Urothelium cell line (cell line): ENCODE data around the gene CEPT1.

Experiments
- DNase-seq: peaks from one replicate; pipeline ENCODE4 v3.0.0; 2011; ENCODE audit warnings: low spot score, mixed read lengths
- FAIRE-seq: peaks from 2 replicates; lab custom pipeline; 2011; peaks lifted over from hg19 to GRCh38; lab: Jason Lieb, UNC

Gene CEPT1

GRCh38 chr1:111145963-111146768 lies 6.1 kb downstream of the CEPT1 start:
- FAIRE-seq (no peak), DNase-seq (no peak)

- FAIRE-seq: no peak
- DNase-seq: no peak
Measured at GRCh38 chr1:111147948-111148347, 7.9 kb downstream of the CEPT1 start.

DNA sequence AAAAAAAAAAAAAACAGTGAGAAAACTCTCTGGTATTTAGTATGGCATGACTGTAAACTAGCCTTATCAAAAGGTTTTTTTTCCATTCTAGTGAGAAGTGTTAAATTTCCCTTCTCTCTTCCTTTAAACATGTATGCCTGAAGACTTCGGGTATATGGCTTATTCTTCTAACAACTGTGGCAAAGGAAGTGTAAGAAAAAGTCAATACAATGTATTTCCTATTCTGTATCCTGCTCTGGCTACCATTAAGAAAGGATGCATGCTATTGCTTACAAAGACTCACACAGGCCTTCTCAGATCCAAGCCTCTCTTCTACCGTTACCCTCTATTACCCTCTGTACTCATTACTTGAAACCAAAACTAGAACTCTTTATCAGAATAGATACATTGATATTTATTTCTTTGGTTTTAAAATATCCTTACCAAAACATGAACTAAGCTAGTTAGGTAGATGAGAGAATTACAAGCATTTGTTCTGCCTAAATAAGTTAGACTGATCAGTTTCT lies 8.4 kb downstream of the CEPT1 start:
- DNase-seq (no peak), FAIRE-seq (no peak)

DNA sequence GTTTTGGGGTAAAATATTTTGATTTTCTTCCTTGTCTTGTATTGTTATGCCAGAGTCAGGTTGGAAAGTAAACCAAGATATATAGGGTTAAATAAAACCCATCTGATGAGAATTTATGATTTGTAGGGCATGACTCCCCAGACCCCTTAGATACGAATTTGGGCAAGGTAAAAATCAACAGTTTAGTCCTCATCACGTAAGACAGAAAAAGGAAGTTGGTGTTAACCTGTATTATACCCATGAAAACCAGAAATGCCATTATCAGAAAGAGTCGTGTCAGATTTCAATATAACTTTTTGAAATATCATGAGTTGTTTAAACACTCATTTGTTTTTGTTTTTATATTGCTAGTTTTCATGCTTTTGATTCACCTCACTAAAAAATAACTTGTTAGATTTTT lies 11.8 kb downstream of the CEPT1 start:
- FAIRE-seq: no peak
- DNase-seq: no peak

DNA sequence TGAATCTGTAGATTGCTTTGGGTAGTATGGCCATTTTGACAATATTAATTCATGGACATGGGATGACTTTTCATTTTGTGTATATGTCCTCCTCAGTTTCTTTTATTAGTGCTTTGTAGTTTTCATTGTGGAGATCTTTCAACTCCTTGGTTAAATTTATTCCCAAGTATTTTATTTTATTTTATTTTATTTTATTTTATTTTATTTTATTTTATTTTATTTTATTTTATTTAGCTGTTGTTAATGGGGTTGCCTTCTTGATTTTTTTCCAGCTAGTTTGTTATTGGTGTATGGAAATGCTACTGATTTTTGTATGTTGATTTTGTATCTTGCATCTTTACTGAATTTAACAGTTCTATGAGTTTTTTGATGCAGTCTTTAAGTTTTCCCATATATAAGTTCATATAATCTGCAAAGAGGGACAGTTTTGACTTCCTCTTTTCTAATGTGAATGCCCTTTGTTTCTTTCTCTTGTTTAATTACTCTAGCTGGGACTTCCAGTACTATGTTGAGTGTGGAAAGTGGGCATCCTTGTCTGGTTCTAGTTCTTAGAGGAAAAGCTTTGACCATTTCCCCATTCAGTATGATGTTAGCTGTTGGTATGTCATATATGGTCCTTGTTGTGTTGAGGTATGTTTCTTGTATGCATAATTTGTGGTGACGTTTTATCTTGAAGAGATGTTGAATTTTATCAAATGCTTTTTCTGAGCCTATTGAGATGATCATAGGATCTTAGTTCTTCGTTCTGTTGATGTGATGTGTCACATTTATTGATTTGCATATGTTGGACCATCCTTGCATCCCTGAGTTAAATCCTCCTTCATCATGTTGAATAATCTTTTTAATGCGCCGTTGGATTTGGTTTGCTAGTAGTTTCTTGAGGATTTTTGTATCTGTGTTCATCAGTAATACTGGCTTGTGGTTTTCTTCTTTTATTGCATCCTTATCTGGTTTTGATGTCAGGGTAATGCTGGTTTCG lies 14.3 kb downstream of the CEPT1 start:
- DNase-seq (no peak), FAIRE-seq (peak; percentile 17)

DNA sequence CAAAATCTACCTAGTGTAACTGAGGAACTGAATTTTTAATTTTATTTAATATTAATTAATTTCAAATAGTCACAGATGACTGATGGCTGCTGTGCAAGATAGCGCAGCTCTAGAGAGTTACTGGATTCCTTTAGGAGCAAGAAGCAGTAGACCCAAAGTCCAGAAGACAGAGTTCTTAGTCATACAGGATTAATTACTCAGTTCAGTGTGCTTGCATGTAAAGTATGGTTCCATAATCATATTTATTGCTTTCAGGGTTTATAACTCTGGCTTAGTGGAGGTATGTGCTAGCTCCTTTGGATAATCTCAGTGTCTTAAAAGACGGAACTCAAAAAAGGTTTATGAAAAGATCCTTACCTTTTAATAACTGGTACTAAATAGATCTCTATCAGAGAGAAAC lies 17.4 kb downstream of the CEPT1 start:
- DNase-seq: no peak
- no peak for FAIRE-seq

GRCh38 chr1:111161843-111162487 lies 21.9 kb downstream of the CEPT1 start:
- FAIRE-seq: no peak
- DNase-seq: no peak

DNA sequence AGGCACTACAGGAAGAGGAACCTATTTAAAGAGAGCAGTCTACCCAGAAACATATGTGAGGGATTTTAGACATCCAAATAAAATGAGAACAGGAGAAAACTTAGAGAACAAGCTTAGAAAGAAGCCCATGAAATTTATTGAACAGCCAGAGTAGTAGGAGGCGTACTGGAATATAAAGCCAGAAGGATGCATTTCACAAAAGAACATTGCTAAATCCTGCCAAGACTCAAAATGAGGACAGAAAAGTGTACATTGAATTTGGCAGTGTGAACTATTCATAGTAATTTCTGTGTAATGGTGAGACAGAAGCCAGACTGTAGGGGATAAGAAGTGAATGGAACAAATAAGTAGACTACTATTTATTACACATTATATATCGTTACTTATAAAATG lies 22.5 kb downstream of the CEPT1 start:
- FAIRE-seq (no peak), DNase-seq (no peak)

DNA sequence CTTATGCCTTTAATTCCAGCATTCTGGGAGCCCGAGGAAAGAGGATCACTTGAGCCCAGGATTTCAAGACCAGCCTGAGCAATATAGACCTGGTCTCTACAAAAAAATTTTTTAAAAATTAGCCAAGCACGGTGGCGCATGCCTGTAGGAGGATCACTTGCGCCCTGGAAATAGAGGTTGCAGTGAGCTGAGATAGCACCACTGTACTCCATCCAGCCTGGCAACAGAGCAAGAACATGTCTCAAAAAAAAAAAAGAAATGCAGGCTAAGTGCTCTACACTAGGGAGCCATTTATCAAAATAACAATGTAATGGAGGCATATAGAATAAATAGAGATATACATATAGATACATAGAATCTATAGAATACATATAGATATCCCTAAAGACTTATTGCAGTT lies 23.3 kb downstream of the CEPT1 start:
- no peak for FAIRE-seq
- DNase-seq: no peak

DNA sequence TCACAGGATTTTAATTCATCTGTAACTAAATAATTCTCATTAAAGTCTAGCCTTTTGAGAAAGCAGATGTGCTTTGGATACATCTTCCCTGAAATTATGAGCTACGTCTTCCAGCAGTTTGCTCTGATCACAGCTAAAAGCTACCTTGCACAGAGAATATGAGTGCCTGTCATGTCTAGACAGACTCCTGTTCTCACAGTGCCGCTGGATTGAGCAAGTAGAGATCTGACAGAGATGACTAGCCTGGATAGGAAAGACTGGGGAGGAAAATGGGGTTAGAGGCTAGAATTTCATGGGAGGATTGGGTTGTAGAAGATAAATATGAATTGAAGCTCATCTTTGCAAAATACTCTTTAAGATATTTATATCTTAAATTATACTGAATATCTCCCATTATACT lies 24.1 kb downstream of the CEPT1 start:
- DNase-seq: no peak
- no peak for FAIRE-seq

- DNase-seq (no peak), FAIRE-seq (no peak)
Measured at GRCh38 chr1:111172463-111172862, 32.4 kb downstream of the CEPT1 start.

- FAIRE-seq (no peak), DNase-seq (no peak)
Measured at GRCh38 chr1:111174070-111174469, 34.0 kb downstream of the CEPT1 start.

DNA sequence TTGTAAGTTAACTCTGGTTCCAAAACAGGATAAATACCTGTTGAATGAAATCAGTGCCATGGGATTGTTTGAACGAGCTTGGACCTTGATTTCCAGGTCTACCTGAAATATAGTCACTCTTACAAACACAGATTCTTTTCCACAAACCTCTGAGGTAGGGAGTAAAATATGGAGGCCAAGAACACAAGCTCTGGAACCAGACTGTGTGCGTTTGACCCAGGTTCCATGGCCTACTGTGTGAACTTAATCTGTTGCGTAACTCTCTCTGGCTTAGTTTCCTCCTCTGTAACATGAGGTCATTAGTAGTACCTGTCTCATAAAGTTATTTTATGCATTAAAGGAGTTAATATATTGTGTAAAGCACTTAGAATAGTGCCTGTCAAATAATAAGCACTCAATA lies 35.3 kb downstream of the CEPT1 start:
- no peak for FAIRE-seq
- no peak for DNase-seq

- no peak for FAIRE-seq
- DNase-seq: no peak
Measured at GRCh38 chr1:111176678-111177077, 36.7 kb downstream of the CEPT1 start.

DNA sequence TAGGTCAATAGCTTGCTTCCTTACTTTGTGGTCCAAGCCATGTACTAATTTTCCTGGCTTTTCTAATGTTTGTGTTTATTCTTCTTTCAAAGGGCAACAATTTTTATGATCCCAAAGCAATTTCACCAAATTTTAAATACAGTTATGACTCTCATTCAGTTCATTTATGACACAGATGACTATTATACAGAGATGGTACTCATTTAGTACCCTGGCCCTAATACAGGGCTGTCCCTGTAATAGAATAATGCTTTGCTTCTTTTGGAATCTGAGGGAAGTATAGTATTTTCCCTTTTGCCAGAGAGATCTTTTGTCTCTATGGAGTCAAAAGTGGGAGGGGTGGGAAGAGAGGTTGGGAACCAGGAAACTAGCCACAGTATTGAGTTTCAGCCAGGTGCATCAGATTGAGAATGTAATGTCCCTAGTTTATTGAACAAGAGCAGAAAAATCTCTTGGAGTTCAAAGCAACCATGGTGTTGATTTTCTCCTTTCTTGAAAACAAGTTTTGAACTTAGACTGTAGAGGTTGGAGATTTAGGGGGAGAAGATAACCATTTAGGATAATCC lies 40.0 kb downstream of the CEPT1 start:
- FAIRE-seq: no peak
- DNase-seq: no peak

DNA sequence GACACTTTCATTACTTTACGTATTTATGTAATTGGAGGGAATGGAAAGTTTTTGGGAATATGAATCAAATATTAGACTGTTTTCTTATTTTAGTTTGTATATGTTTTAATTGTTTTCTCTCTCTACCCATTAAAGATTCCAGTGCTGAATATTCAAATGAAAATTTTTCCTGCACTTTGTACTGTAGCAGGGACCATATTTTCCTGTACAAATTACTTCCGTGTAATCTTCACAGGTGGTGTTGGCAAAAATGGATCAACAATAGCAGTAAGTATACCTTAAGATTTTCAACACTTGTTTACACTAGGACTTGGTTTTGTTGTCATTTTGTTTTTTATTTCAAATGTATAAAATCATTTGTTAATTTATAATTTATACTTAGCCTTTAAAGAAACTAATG lies 42.0 kb downstream of the CEPT1 start:
- no peak for DNase-seq
- FAIRE-seq: no peak

DNA sequence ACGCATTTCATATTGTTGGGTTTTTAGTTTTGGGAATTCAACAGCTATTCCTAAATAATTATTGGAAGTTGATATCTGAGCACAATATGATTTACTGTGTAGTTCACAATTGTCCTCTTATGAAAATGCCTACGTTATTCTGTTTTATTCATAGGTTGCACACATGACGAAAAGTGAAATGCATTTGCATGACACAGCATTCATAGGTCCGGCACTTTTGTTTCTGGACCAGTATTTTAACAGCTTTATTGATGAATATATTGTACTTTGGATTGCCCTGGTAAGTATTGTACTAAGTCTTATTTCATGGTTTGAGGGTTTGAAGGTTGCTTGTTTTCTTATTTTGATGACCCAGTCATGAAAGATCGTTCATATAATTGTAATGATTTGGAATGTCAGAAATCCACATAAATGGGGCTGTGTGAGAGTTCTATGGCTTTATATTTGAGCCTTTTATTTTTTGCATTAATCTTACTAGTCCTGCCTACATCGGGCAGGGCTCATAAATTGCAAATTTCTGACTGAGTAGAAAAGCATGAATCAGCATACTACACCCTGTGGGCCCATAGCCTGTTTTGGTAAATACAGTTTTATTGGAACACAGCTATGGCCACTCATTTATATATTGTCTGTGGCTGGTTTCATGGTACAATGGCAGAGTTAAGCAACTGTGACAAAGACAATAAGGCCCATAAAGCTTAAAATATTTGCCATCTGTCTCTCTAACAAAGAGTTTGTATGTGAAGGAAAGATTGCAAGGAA lies 43.5 kb downstream of the CEPT1 start:
- FAIRE-seq: no peak
- no peak for DNase-seq

DNA sequence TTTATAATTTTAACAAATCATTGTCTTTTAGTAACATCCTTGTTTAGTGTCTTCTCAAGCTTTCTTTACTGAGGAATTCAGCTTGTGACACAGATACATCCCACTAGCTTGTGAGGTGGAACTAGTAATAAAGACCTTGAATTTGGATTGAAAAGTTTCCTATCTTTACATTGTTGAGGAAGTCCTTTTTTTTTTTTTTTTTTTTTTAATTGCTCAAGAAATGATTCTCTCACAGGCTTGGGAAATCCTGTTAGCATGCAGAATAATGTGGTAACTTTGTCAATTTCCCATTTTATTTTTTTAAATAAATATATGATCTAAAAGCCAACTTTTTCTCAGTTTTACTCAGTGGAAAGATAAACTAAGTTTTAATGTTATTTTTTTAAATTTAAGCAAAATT lies 44.6 kb downstream of the CEPT1 start:
- DNase-seq (no peak), FAIRE-seq (no peak)

- FAIRE-seq: no peak
- DNase-seq: no peak
Measured at GRCh38 chr1:111190931-111191451, 51.0 kb downstream of the CEPT1 start.

- FAIRE-seq: no peak
- no peak for DNase-seq
Measured at GRCh38 chr1:111191496-111191895, 51.5 kb downstream of the CEPT1 start.
